Uterus (tissue), 2 donors: ENCODE results near the gene G2E3.

Experiments
- POLR2A ChIP-seq, 2 donors: fragments of 450-650 bp; IDR thresholded peaks; one replicate each; pipeline ENCODE4 v1.6.1; 2016; ENCODE audit warnings: antibody characterized with exemption in 2 of 2, mild to moderate bottlenecking in 1 of 2, moderate library complexity in 1 of 2
- TF ChIP-seq, protein P1 (sequence below), 4 experiments: fragments of 200-600 bp in 2 of 4; fragments of 450-650 bp in 2 of 4; sonication (generic) in 2 of 4; IDR thresholded peaks; one replicate each; pipeline ENCODE4 v1.5.1; 2016 to 2019; ENCODE audit warnings: antibody characterized with exemption in 4 of 4, mild to moderate bottlenecking in 2 of 4, moderate library complexity in 1 of 4

GRCh38 chr14:30587141-30587540 lies 28.2 kb downstream of the G2E3 start:
- TF ChIP-seq, protein P1, sequence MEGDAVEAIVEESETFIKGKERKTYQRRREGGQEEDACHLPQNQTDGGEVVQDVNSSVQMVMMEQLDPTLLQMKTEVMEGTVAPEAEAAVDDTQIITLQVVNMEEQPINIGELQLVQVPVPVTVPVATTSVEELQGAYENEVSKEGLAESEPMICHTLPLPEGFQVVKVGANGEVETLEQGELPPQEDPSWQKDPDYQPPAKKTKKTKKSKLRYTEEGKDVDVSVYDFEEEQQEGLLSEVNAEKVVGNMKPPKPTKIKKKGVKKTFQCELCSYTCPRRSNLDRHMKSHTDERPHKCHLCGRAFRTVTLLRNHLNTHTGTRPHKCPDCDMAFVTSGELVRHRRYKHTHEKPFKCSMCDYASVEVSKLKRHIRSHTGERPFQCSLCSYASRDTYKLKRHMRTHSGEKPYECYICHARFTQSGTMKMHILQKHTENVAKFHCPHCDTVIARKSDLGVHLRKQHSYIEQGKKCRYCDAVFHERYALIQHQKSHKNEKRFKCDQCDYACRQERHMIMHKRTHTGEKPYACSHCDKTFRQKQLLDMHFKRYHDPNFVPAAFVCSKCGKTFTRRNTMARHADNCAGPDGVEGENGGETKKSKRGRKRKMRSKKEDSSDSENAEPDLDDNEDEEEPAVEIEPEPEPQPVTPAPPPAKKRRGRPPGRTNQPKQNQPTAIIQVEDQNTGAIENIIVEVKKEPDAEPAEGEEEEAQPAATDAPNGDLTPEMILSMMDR (IDR thresholded peaks at IDR 0.05), result no peak
- no peak for TF ChIP-seq POLR2A (IDR thresholded peaks at IDR 0.05)
